Measurements from ENCODE around the gene DCUN1D2. TPM values are rescaled to one million over a fixed set of nuclear protein-coding genes. Genes with fewer than 3 reads are reported as not detected.

The DCUN1D2 gene
- total RNA-seq, 1 donor from 2014 or later, result 7.8 TPM

DNA sequence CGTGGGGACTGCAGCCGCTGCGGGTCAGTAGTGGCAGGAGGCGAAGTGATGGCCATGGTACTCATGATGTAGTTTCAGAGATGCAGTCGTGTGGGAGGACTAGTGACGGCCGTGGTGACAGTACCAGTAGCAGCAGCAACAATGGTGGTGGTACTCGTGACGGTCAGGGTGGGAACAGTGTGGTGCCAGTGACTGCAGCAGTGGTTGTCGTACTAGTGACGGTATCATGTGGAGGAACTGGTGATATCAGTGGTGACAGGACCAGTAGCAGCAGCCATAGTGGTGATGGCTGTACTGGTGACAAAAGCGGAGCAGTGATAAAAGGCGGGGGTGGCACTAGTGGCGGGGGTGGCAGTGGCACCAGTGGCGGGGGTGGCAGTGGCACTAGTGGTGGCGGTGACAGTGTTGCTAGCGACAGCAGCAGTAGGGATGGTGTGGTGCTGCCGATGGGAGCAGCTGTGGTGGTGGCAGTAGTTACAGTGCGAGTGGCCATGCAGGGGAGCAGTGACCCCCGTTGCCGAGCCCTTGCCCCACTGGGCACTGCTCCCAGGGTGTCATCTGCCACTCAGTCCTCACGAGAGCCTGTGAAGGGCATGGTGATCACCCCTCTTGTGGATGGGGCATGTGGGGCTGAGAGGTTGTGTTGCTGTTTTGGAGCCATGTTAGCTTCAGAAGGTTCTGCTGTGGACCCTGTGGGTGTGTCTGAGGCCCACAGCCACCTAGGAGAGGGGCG lies 60.0 kb downstream of the DCUN1D2 start:
- H3K4me1 ChIP-seq (ENCODE audit: control insufficient read depth in 3 of 3, insufficient read depth in 3 of 3, low read length in 3 of 3), result peaks cover 0 to 4% (median 0%) of the 10 kb centered on the region in 3 donors
- no peaks in the 10 kb centered on the region for H3K27me3 ChIP-seq (ENCODE audit: control insufficient read depth in 3 of 3, insufficient read depth in 3 of 3, low read length in 3 of 3)
- H3K36me3 ChIP-seq (ENCODE audit: control insufficient read depth in 3 of 3, insufficient read depth in 3 of 3, low read length in 3 of 3), result peaks cover 36 to 46% (median 42%) of the 10 kb centered on the region in 3 donors
- H3K9ac ChIP-seq (ENCODE audit: low read depth in 1 of 3, low read length in 3 of 3), result no peak overlapping the region
- no peak overlapping the region for H3K27ac ChIP-seq (ENCODE audit: low read depth, low read length)
- no peak overlapping the region for H3K4me3 ChIP-seq (ENCODE audit: low read length in 3 of 3)
- H3K9me3 ChIP-seq (ENCODE audit: control insufficient read depth in 3 of 3, low read length in 3 of 3), result no peaks in the 10 kb centered on the region

DNA sequence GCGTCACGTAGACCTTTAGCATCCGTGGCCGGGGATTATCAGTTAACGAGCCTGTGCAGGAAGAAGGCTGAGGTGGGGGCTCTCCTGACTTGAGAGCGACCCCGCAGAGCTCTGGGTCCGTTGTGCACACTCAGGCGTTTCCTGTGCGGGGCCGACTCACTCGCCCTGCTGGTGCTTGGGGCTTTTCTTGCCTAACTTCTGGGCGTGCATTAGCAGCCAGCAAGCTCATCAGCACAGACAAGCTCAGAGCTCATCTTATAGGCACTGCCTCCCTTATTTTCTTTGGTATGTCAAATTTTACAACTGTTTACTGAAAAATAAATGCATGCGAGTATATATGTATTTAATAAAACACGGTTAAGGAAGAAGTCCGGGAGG lies 60.9 kb downstream of the DCUN1D2 start:
- no peaks in the 10 kb centered on the region for H3K27me3 ChIP-seq (ENCODE audit: control insufficient read depth in 3 of 3, insufficient read depth in 3 of 3, low read length in 3 of 3)
- peaks cover 0 to 4% (median 0%) of the 10 kb centered on the region in 3 donors for H3K4me1 ChIP-seq (ENCODE audit: control insufficient read depth in 3 of 3, insufficient read depth in 3 of 3, low read length in 3 of 3)
- H3K9ac ChIP-seq (ENCODE audit: low read depth in 1 of 3, low read length in 3 of 3), result no peak overlapping the region
- no peak overlapping the region for H3K4me3 ChIP-seq (ENCODE audit: low read length in 3 of 3)
- no peak overlapping the region for H3K27ac ChIP-seq (ENCODE audit: low read depth, low read length)
- H3K36me3 ChIP-seq (ENCODE audit: control insufficient read depth in 3 of 3, insufficient read depth in 3 of 3, low read length in 3 of 3), result peaks cover 36 to 46% (median 45%) of the 10 kb centered on the region in 3 donors
- no peaks in the 10 kb centered on the region for H3K9me3 ChIP-seq (ENCODE audit: control insufficient read depth in 3 of 3, low read length in 3 of 3)

DNA sequence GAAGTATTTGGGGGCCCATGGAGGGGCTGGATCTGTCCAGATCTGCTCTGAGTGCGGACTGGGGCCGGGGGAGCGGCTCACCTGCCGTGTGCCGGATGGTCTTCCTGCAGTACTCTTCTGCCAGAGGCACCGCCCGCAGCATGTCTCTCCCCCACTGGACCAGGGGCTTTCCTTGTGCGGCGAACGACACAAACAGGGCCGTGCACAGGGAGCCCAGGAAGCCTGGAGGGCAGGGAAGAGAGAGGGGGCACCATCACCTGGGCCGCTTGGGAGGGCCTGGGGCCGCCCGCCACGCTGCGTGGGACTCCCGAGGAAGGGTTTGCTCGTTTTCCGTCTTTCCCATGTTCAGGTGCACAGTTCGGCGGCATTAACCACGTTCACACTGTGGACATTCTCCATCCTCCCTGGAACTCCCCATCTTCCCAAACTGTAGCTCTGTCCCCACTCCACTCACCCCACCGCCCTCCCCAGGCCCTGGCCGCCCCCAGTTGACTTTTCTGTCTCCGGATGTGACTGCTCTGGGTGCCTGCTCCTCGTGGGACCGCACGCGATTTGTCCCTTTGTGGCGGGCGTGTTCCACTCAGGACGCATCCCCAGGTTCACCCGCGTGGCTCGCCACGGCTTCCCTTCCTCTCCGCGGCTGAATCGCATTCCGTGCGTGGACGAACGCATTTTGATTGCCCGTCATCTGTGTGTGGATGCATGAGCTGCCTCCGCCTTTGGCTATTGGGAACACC lies 61.5 kb downstream of the DCUN1D2 start:
- Histone ChIP-seq H3K9me3 (ENCODE audit: control insufficient read depth in 3 of 3, low read length in 3 of 3) (no peaks in the 10 kb centered on the region), H3K4me1 (ENCODE audit: control insufficient read depth in 3 of 3, insufficient read depth in 3 of 3, low read length in 3 of 3) (peaks cover 0 to 4% (median 0%) of the 10 kb centered on the region in 3 donors), H3K27me3 (ENCODE audit: control insufficient read depth in 3 of 3, insufficient read depth in 3 of 3, low read length in 3 of 3) (no peaks in the 10 kb centered on the region), H3K36me3 (ENCODE audit: control insufficient read depth in 3 of 3, insufficient read depth in 3 of 3, low read length in 3 of 3) (peaks cover 39 to 48% (median 46%) of the 10 kb centered on the region in 3 donors), H3K9ac (ENCODE audit: low read depth in 1 of 3, low read length in 3 of 3) (no peak overlapping the region), H3K4me3 (ENCODE audit: low read length in 3 of 3) (no peak overlapping the region), H3K27ac (ENCODE audit: low read depth, low read length) (no peak overlapping the region)

DNA sequence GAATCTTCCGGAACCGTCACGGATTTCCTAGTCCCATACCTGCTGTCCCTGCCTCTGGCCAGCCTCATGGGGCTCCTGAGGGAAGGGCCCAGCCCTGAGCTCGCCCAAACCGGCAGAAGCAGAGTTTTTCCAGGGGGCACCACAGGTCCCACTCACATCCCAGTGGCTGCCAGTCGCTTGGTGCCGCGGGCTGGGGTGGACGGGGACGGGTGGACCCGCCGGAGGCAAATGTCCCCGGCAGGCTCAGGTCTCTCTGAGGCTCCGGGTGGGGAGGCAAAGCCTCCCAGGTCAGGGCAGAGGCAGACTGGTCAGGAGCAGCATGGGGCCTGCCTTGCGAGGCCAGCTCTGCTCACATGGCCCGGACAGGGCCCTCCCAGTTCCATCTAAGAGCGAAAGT lies 62.0 kb downstream of the DCUN1D2 start:
- H3K9ac ChIP-seq (ENCODE audit: low read depth in 1 of 3, low read length in 3 of 3), result no peak overlapping the region
- H3K27ac ChIP-seq (ENCODE audit: low read depth, low read length), result no peak overlapping the region
- no peaks in the 10 kb centered on the region for H3K9me3 ChIP-seq (ENCODE audit: control insufficient read depth in 3 of 3, low read length in 3 of 3)
- peaks cover 0 to 4% (median 0%) of the 10 kb centered on the region in 3 donors for H3K4me1 ChIP-seq (ENCODE audit: control insufficient read depth in 3 of 3, insufficient read depth in 3 of 3, low read length in 3 of 3)
- H3K36me3 ChIP-seq (ENCODE audit: control insufficient read depth in 3 of 3, insufficient read depth in 3 of 3, low read length in 3 of 3), result peaks cover 43 to 53% (median 52%) of the 10 kb centered on the region in 3 donors
- no peak overlapping the region for H3K4me3 ChIP-seq (ENCODE audit: low read length in 3 of 3)
- no peaks in the 10 kb centered on the region for H3K27me3 ChIP-seq (ENCODE audit: control insufficient read depth in 3 of 3, insufficient read depth in 3 of 3, low read length in 3 of 3)

DNA sequence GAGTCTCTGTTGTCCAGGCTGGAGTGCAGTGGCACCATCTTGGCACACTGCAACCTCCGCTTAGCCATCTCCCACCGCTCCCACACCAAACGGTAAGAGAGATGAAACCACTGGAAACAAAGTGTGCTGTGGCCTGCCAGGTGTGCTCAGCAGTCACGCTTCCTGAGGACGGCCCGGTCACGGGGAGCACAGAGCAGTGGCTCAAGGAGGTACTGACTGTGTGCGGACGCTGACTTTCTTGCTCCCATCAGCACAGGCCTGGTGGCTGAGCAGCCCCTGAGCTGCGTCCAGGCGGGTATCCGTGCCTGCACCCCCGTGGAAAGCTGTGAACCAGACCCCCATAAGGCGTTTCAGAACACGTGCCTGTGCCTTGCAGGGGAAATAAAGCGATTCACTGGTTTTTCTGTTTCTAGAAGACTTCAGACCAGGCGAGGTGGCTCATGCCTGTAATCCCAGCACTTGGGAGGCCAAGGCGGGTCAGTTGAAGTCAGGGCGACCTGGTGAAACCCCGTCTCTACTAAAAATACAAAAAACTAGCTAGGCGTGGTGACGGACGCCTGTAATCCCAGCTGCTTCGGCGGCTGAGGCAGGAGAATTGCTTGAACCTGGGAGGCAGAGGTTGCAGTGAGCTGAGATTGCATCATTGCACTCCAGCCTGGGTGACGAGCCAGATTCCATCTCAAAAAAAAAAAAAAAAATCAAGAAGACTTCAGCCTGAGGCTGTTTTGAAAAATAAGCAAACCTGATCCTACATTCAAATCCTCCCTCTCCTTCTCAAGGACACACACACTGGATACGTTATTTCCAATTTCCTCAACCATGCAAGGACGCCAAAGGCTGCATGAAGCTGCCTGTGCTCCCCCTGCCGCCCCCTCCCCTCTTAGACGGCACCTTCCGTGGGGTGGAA lies 62.7 kb downstream of the DCUN1D2 start:
- Histone ChIP-seq H3K4me1 (ENCODE audit: control insufficient read depth in 3 of 3, insufficient read depth in 3 of 3, low read length in 3 of 3) (peaks cover 0 to 4% (median 0%) of the 10 kb centered on the region in 3 donors), H3K27me3 (ENCODE audit: control insufficient read depth in 3 of 3, insufficient read depth in 3 of 3, low read length in 3 of 3) (no peaks in the 10 kb centered on the region), H3K9me3 (ENCODE audit: control insufficient read depth in 3 of 3, low read length in 3 of 3) (no peaks in the 10 kb centered on the region), H3K36me3 (ENCODE audit: control insufficient read depth in 3 of 3, insufficient read depth in 3 of 3, low read length in 3 of 3) (peaks cover 45 to 53% (median 53%) of the 10 kb centered on the region in 3 donors), H3K4me3 (ENCODE audit: low read length in 3 of 3) (no peak overlapping the region), H3K27ac (ENCODE audit: low read depth, low read length) (no peak overlapping the region), H3K9ac (ENCODE audit: low read depth in 1 of 3, low read length in 3 of 3) (no peak overlapping the region)

DNA sequence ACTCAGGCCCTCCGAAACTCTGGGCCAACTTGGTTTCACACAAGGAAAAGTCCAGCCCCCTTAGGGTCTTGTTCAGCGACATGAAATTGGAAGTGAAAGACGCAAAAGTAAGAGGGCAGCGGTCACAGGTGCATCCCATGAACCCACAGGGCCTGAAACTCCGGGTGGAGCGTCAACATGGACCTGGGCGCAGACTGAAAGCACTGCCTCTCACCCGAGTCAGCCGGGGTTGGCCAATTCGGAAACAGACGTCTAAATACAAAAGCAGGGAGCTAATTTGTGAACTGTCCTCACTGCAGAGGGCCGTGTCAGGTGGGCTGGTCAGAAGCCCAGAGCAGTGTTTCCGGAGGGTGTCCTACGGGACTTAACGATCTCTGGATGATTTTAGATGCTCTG lies 63.9 kb downstream of the DCUN1D2 start:
- Histone ChIP-seq H3K27ac (ENCODE audit: low read depth, low read length) (peak overlapping the region; percentile 19), H3K9ac (ENCODE audit: low read depth in 1 of 3, low read length in 3 of 3) (no peak overlapping the region), H3K4me1 (ENCODE audit: control insufficient read depth in 3 of 3, insufficient read depth in 3 of 3, low read length in 3 of 3) (peaks cover 0 to 5% (median 0%) of the 10 kb centered on the region in 3 donors), H3K36me3 (ENCODE audit: control insufficient read depth in 3 of 3, insufficient read depth in 3 of 3, low read length in 3 of 3) (peaks cover 47 to 56% (median 51%) of the 10 kb centered on the region in 3 donors), H3K27me3 (ENCODE audit: control insufficient read depth in 3 of 3, insufficient read depth in 3 of 3, low read length in 3 of 3) (no peaks in the 10 kb centered on the region), H3K4me3 (ENCODE audit: low read length in 3 of 3) (no peak overlapping the region), H3K9me3 (ENCODE audit: control insufficient read depth in 3 of 3, low read length in 3 of 3) (no peaks in the 10 kb centered on the region)

DNA sequence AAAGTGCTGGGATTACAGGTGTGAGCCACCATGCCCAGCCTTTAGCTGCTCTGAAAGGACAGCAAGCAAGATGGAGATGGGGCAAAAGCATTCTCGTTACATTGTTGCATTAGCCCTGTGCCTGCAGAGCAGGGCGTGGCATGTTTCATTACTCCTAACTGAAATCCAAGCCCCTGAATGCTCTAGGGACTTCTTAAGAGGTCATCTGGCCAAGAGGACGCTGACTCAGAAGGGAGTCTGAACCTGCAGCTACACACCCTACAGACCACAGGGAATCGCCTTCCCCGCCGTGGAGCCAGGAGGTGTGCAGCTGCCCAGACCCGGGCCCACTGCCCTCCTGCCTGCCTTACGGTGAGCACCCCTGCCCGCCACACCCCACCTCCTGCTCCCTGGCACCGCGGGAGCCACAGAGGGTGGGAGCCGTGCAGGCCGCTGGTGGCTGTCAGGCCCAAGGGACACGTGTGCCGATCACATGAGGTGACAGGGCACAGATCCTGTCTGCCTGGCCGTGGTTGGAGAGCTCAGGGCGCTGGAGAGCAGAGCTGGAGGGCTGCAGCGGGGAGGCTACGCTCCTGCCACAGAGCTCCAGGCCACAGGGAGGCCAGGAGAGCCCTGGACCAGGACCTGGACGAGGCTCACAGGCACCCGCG lies 64.4 kb downstream of the DCUN1D2 start:
- peaks cover 46 to 55% (median 47%) of the 10 kb centered on the region in 3 donors for H3K36me3 ChIP-seq (ENCODE audit: control insufficient read depth in 3 of 3, insufficient read depth in 3 of 3, low read length in 3 of 3)
- H3K9ac ChIP-seq (ENCODE audit: low read depth in 1 of 3, low read length in 3 of 3), result no peak overlapping the region
- peak overlapping the region; percentile 19 for H3K27ac ChIP-seq (ENCODE audit: low read depth, low read length)
- H3K4me3 ChIP-seq (ENCODE audit: low read length in 3 of 3), result no peak overlapping the region
- peaks cover 0 to 8% (median 0%) of the 10 kb centered on the region in 3 donors for H3K4me1 ChIP-seq (ENCODE audit: control insufficient read depth in 3 of 3, insufficient read depth in 3 of 3, low read length in 3 of 3)
- no peaks in the 10 kb centered on the region for H3K9me3 ChIP-seq (ENCODE audit: control insufficient read depth in 3 of 3, low read length in 3 of 3)
- no peaks in the 10 kb centered on the region for H3K27me3 ChIP-seq (ENCODE audit: control insufficient read depth in 3 of 3, insufficient read depth in 3 of 3, low read length in 3 of 3)

DNA sequence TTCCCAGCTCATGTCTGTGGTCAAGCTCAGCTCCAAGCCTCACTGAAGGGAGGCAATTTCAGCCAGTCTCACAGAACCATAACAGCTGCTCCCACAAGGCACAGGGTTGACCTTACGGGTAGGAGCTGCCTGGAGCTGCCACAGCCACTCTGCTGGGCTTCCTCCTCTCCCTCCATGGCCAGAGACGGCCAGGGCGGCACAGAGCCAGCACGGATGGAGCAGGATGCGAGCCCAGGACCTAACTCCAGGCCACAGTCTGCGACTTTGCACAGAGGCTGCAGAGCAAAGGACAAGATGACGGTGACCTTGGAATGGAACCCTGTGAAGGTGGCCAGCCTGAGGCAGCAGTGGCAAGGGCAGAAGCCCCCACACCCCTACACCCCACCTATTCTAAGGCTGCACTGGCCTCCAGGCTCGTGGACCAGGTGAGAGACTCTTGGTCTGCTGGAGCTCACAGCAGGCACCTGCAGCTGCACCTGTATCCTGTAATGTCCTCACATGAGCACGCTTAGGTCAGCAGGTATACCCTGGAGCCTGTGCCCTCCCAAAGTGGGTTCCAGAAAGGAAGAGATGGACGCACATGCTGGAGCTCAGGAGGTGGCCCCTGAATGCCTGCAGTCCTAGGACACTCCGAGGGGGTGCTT lies 66.9 kb downstream of the DCUN1D2 start:
- Histone ChIP-seq H3K9me3 (ENCODE audit: control insufficient read depth in 3 of 3, low read length in 3 of 3) (no peaks in the 10 kb centered on the region), H3K4me3 (ENCODE audit: low read length in 3 of 3) (no peak overlapping the region), H3K36me3 (ENCODE audit: control insufficient read depth in 3 of 3, insufficient read depth in 3 of 3, low read length in 3 of 3) (peaks cover 35 to 44% (median 42%) of the 10 kb centered on the region in 3 donors), H3K9ac (ENCODE audit: low read depth in 1 of 3, low read length in 3 of 3) (no peak overlapping the region), H3K27ac (ENCODE audit: low read depth, low read length) (no peak overlapping the region), H3K27me3 (ENCODE audit: control insufficient read depth in 3 of 3, insufficient read depth in 3 of 3, low read length in 3 of 3) (no peaks in the 10 kb centered on the region), H3K4me1 (ENCODE audit: control insufficient read depth in 3 of 3, insufficient read depth in 3 of 3, low read length in 3 of 3) (peaks cover 0 to 8% (median 0%) of the 10 kb centered on the region in 3 donors)

Measured in skeletal muscle tissue (tissue), 4 donors.